Measurements from ENCODE around the gene LCE7A. TPM values are rescaled to one million over a fixed set of nuclear protein-coding genes. Genes with fewer than 3 reads are reported as not detected.

Gene LCE7A
- total RNA-seq, 1 experiment from 2014 or later, result not detected

GRCh38 chr1:152899027-152899426 lies 39.2 kb downstream of the LCE7A start:
- peaks cover 28% of the 10 kb centered on the region for H3K27me3 Mint-ChIP-seq (ENCODE audit: insufficient read depth, unreplicated experiment)
- ChIA-PET CTCF (no interaction called here), POLR2A (no interaction called here)
- no peaks in the 10 kb centered on the region for H3K9me3 Mint-ChIP-seq (ENCODE audit: unreplicated experiment)
- no peak overlapping the region for H3K27ac Mint-ChIP-seq (ENCODE audit: unreplicated experiment)
- Histone ChIP-seq H3K36me3 (ENCODE audit: control insufficient read depth, insufficient read depth, low read length) (no peaks in the 10 kb centered on the region), H3K4me1 (no peaks in the 10 kb centered on the region), H3K27me3 (replicated peaks; ENCODE audit: control insufficient read depth, insufficient read depth, low read length) (no peaks in the 10 kb centered on the region), H3K9me3 (no peaks in the 10 kb centered on the region), H3K4me3 (ENCODE audit: low read depth, low read length) (no peak overlapping the region)
- no peak for TF ChIP-seq CTCF (IDR thresholded peaks at IDR 0.05; ENCODE audit: insufficient read depth in 1 of 2, low read depth in 1 of 2, low read length in 1 of 2, severe bottlenecking in 1 of 2, unreplicated experiment in 1 of 2)
- H3K36me3 Mint-ChIP-seq (ENCODE audit: insufficient read depth, unreplicated experiment), result no peaks in the 10 kb centered on the region
- BruUV-seq (replicated peaks), result no TSS peak
- no peak for DNase-seq
- H3K4me1 Mint-ChIP-seq (ENCODE audit: low read depth, unreplicated experiment), result no peaks in the 10 kb centered on the region
- no peak overlapping the region for H3K4me3 Mint-ChIP-seq (ENCODE audit: unreplicated experiment)
- intact Hi-C loops (cut with micrococcal nuclease; ENCODE audit: unreplicated experiment), result no loop called here

GRCh38 chr1:152899883-152900282 lies 40.1 kb downstream of the LCE7A start:
- Histone ChIP-seq H3K27me3 (replicated peaks; ENCODE audit: control insufficient read depth, insufficient read depth, low read length) (no peaks in the 10 kb centered on the region), H3K36me3 (ENCODE audit: control insufficient read depth, insufficient read depth, low read length) (no peaks in the 10 kb centered on the region), H3K4me3 (ENCODE audit: low read depth, low read length) (no peak overlapping the region), H3K4me1 (no peaks in the 10 kb centered on the region), H3K9me3 (no peaks in the 10 kb centered on the region)
- no peaks in the 10 kb centered on the region for H3K9me3 Mint-ChIP-seq (ENCODE audit: unreplicated experiment)
- ChIA-PET POLR2A (no interaction called here), CTCF (no interaction called here)
- TF ChIP-seq CTCF (IDR thresholded peaks at IDR 0.05; ENCODE audit: insufficient read depth in 1 of 2, low read depth in 1 of 2, low read length in 1 of 2, severe bottlenecking in 1 of 2, unreplicated experiment in 1 of 2), result no peak
- H3K36me3 Mint-ChIP-seq (ENCODE audit: insufficient read depth, unreplicated experiment), result no peaks in the 10 kb centered on the region
- no peak overlapping the region for H3K4me3 Mint-ChIP-seq (ENCODE audit: unreplicated experiment)
- H3K4me1 Mint-ChIP-seq (ENCODE audit: low read depth, unreplicated experiment), result no peaks in the 10 kb centered on the region
- intact Hi-C loops (cut with micrococcal nuclease; ENCODE audit: unreplicated experiment), result no loop called here
- no peak for DNase-seq
- peaks cover 25% of the 10 kb centered on the region for H3K27me3 Mint-ChIP-seq (ENCODE audit: insufficient read depth, unreplicated experiment)
- no peak overlapping the region for H3K27ac Mint-ChIP-seq (ENCODE audit: unreplicated experiment)
- BruUV-seq (replicated peaks), result no TSS peak

GRCh38 chr1:152901631-152902030 lies 41.8 kb downstream of the LCE7A start:
- no peaks in the 10 kb centered on the region for H3K36me3 ChIP-seq (ENCODE audit: control insufficient read depth, insufficient read depth, low read length)
- H3K27me3 ChIP-seq (replicated peaks; ENCODE audit: control insufficient read depth, insufficient read depth, low read length), result peaks cover 2% of the 10 kb centered on the region
- no peak overlapping the region for H3K27ac Mint-ChIP-seq (ENCODE audit: unreplicated experiment)
- TF ChIP-seq CTCF (IDR thresholded peaks at IDR 0.05; ENCODE audit: insufficient read depth in 1 of 2, low read depth in 1 of 2, low read length in 1 of 2, severe bottlenecking in 1 of 2, unreplicated experiment in 1 of 2), result no peak
- no peaks in the 10 kb centered on the region for H3K9me3 ChIP-seq
- BruUV-seq (replicated peaks), result no TSS peak
- CTCF ChIA-PET, result no interaction called here
- H3K4me1 Mint-ChIP-seq (ENCODE audit: low read depth, unreplicated experiment), result no peaks in the 10 kb centered on the region
- DNase-seq, result no peak
- intact Hi-C loops (cut with micrococcal nuclease; ENCODE audit: unreplicated experiment), result no loop called here
- POLR2A ChIA-PET, result no interaction called here
- no peaks in the 10 kb centered on the region for H3K9me3 Mint-ChIP-seq (ENCODE audit: unreplicated experiment)
- peaks cover 33% of the 10 kb centered on the region for H3K27me3 Mint-ChIP-seq (ENCODE audit: insufficient read depth, unreplicated experiment)
- no peaks in the 10 kb centered on the region for H3K4me1 ChIP-seq
- H3K4me3 Mint-ChIP-seq (ENCODE audit: unreplicated experiment), result no peak overlapping the region
- H3K4me3 ChIP-seq (ENCODE audit: low read depth, low read length), result no peak overlapping the region
- H3K36me3 Mint-ChIP-seq (ENCODE audit: insufficient read depth, unreplicated experiment), result no peaks in the 10 kb centered on the region

All from Caco-2 (cell line).